ENCODE measurements around the gene ZNF621.
"Not testable (repeated sequence)": the region's sequence is repeated elsewhere in the genome, so short reads cannot be mapped to it uniquely, and the experiment has no call there.

ZNF621 gene

DNA sequence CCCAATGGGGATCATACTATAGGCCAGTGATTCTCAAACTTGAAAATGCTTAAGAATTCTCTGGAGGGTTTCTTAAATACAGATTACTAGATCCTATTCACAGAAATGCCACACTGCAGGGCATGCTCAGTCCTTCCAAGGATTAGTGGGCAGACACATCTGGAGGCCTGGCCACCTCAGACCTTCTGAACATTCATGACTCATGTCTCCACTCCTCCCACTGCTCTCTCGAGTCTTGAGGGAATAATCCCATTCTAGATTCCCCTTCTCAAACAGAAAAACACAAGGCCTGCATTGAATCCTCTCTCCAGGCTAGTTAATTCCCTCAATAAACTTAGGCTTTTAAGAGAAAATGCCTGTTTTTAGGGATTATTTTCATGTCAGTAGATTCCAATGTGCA lies 22.1 kb downstream of the ZNF621 start:
- no peak for DNase-seq

- DNase-seq, result no peak
Measured at GRCh38 chr3:40550167-40550566, 25.4 kb downstream of the ZNF621 start.

GRCh38 chr3:40557575-40558161 lies 32.9 kb downstream of the ZNF621 start:
- no peak for DNase-seq

- DNase-seq, result not testable (repeated sequence)
Measured at GRCh38 chr3:40562482-40562881, 37.7 kb downstream of the ZNF621 start.

DNA sequence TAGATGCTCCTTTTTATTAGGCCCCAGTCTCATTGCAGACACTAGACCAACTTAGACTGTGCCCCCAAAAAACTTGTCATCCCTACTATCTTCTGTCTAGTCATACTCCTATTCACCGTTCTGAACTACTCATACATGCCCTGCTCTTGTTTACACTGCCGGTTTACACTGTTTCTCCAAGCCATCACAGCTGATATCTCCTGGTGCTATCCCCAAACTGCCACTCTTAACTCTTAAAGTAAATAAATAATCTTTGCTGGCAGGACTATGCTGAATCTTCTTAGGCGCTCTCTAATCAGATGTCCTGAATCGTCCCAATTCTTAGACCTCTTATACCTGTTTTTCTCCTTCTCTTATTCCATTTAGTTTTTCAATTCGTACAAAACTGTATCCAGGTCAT lies 40.9 kb downstream of the ZNF621 start:
- not testable (repeated sequence) for DNase-seq

DNA sequence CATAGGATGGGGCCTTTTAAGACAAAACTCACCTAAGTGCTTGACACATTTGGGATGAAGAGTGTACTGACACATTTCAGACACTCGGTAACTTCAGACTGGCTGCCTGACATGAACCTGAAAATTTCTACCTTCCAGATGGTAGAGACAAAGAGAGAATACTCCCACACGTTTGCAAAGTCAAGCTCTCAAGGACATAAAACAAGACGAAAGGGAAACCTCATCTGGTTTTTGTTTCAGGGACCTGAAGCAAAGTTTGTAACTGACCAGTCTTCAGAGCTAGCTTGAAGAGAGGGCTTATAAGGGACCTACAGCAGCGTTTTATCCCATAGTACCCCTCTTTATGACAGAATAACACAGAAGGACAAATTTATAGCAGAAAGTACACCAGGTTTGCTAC lies 41.9 kb downstream of the ZNF621 start:
- no peak for DNase-seq

DNA sequence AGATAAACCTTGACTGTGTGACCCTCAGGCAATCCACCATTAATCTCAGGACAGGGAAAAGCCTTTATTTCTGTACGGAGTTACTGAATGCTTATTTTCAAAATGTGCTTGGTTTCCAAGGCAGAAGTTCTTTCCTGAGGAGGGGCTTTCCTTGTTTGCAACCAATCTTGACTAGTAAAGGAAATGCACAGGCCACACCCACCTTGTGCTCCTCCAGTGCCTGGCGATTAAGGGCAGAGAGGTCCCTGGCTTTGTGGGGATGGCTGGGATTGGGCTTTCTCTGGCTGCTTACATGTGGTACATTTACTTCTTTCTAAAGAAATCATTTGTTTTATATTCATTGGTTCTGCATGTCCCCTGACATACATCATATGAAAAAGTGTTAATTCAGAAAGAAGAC lies 47.8 kb downstream of the ZNF621 start:
- DNase-seq, result no peak

DNA sequence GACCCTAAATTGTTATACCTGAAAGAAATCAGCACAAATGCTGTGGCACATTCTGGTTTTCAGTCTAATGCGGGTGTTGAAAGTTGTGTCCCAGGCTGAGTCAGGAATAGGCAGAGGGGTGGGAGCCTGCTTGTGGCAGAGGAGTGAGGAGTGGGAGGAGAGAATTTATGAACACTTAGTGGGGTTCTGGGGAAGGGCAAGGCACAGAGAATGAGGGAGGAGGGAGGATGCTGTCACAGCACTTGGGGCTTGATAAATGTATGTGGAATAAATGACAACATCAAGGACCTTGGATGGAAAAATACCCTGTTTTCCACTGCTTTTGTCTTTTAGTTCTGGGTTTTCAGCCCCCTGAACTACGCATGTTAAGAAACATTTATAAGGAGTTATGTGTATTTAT lies 49.3 kb downstream of the ZNF621 start:
- no peak for DNase-seq

DNA sequence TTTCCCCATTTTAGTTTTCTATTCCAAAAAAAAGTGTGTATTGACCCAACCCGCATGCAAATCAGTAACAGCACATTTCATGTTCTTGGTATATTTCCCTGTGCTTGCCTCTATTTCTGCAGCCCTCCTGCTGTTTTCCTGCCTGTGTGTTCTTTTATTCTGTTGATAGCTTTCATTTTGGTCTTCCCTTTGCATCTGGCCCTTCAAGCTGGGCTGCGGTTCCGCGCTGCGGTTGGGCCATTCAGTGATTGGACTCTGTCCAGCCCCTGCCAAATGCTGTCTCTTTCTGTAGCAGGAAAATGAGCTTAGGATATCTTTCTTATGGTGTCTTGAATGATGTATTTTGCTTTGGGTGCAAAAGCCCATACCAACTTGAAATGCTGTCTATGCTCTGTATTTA lies 49.9 kb downstream of the ZNF621 start:
- DNase-seq, result no peak

DNA sequence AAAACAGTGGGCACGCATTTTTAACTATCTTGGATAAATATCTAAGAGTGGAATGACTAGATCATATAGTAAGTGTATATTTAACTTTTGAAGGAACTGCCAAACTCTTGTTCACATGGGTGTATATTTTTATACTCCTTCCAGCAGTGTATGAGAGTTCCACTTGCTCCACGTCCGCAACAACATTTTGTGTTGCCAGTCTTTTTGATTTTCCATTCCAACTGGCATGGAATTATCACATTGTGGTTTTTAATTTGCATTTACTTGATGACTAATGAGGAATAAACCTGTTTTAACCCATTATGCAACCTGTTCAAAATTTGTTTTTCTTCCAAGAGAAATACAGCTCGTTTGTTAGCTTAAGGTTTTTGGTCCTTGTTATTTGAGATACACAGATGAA lies 51.6 kb downstream of the ZNF621 start:
- no peak for DNase-seq

DNA sequence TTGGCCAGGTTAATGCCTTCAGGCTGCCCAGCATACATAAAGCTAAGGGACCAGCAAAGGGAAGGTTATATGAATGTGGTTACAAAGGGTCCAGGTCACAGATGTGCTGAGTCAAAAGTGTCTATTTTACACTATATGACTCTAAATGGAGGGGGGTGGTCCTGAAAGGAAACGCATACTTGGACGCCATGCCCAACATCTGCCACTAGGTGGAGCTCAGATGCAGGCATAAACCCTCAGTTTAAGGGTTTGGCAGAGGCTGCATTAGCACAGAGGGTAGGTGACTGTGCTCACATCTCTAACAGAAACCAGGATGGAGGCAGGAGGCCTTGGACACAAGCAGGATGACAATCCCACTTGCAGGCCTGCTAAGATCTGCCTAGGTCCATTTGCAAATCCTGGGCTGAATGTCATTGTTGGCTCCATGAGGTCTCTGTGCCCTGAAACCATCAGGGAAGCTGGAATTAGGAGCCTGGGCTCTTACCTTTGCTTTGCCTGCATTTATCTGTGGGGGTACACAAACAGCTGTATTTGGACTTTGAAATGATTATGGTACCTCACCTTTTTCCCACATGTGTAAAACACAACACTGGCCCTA lies 55.8 kb downstream of the ZNF621 start:
- peak; percentile 70 for DNase-seq

GRCh38 chr3:40581166-40581565 lies 56.4 kb downstream of the ZNF621 start:
- DNase-seq, result no peak

DNA sequence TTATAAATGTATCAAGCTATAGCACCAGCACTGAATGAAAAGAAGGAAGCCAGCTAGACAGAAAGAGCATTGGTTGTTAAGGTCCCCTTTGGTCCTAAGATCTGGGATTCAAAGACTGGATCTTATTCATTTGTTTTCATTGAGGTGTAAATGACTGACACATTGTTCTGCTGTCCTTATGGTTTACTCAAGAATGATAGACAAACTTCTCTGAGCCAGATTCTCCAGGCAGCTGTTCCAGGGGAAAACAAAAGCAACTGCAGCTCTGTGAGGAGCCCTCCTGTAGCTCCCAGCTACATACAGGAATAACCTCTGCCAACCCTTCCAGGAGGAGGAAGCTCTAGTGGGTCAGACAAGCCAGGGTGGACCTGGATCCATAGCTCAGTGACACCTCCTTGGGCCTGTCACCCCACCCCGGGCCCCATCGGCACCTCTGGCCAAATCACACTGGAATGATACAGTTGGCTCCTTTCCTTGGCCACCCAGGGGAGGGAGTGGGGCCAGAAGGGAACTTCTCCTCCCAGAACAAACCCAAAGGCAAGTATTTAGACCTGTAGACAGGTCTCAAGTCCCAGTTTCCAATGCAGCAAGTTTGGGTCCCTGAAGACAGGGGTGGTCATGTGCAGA lies 57.8 kb downstream of the ZNF621 start:
- DNase-seq, result no peak

DNA sequence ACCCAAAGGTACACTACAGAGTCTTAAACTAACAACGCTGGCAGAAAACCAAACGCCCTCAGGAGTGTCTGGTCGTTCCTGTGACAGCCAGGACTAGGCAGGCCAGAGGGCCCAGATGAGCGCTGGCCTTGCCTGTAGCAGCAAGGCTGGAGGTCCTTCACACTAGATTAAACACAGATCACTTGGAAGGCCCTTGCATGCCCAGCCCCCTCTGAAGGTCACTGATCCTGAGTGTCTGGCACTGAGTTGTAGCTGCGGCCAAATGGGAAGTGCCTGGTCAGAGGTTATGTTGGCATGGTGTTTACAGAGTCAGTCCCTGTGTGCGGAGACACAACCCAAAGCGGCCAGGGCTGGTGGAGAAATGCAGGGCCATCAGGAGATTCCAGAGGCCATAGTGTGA lies 58.9 kb downstream of the ZNF621 start:
- no peak for DNase-seq

DNA sequence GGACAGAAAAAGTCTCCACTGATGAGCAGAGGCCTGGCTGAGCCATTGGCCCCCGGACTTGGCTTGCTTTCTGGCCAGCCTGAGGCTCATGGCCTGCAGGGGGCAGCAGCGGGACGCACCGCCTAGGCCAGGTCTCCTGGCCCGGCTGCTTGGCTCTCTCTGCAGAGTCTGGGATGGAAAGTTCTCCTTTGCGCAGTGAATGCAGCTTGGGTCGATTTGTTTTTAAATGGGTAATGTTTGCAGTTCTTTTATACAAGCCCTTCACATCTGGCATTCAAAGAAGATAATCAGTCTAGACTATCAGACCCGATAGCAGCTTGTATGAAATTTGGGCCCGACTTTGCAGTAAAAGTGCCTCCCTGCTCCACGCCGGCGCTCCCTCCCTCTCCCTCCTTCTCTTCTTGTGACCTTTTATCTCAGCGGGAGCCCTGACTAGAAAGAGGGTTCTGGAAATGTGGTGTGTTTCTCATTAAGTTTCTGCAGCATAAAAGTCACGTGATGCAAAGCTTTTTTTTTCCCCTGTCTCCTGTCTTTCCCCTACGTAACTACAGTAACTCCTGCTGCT lies 59.9 kb downstream of the ZNF621 start:
- DNase-seq, result peak; percentile 76

DNA sequence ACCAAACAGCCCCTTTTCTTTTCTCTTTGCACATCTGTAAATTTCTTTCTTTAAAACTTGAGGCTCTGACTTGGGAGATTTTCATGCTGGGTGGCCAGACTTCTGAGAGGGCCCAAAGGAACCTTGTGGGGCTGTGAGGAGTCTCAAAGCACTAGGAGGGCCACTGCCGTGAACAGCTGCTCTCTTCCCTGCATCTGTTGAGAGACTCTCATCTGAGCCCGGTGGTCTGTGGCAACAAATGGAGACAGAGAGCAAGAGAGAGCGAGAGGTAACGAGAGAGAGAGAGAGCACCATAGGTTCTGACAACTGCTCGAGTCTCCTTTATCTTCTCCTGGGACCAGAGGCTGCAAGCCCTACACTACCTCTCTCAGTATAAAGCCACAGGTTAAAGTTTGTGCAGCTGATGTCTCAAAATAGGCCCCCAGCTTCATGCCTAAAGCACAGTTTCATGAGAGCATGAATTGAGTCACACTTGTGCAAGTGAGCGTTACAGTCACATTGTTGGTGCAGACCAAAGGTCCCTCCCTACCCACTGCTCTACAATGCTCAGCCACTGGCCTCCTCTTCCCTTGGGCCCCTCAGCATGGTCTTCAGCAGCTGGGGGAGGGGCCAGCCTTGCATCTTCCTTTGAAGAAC lies 60.7 kb downstream of the ZNF621 start:
- DNase-seq, result no peak

DNA sequence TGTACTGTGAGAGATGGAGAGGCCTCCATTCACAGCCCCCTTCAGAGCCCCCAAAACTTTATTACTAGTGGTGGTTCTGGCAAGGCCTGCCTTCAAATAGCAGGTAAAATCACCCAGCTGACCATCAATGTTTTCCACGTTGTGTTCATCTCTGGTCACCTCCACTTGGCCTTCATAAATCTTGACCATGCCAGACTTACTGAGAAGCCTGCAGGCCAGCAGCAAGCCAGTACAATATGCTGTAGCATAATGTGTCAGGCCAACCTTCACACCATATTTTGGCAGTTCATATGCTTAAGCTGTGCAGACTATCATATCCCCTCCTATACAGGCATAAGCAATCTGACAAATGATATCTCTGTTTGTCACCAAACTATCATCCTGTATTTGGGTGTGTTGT lies 62.1 kb downstream of the ZNF621 start:
- DNase-seq, result no peak

DNA sequence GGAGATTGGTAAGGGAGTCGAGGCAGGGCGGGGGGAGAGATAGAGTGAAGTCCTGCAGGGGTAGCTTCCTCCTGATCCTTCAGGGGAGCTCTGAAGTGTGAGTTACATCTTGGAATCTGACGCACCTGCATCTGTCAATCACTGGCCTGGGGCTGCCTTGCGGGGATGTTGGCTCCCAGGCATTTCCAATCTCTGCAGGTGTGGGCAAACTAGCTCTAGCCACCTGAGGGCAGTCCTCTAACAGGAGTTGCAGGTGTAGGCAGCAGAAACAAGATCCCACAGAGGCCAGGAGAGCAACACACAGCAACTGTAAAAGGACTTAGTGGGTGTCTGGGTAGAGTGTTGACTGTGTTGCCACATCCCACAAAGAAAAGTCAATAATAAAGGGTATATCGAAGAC lies 63.6 kb downstream of the ZNF621 start:
- no peak for DNase-seq
